Skeletal muscle satellite cell (primary cell): ENCODE measurements around the gene RBFOX2.

Experiments
- H3K27me3 ChIP-seq: 2 replicates; pipeline ENCODE4 v1.7.0; 2013; ENCODE audit warnings: low read length; ENCODE audit not compliant: control insufficient read depth, insufficient read depth
- H3K36me3 ChIP-seq: 2 replicates; pipeline ENCODE4 v1.7.0; 2013; ENCODE audit warnings: mild to moderate bottlenecking, control low read depth, low read length; ENCODE audit not compliant: insufficient read depth
- H3K4me1 ChIP-seq: 2 replicates; pipeline ENCODE4 v1.7.0; 2013; ENCODE audit warnings: low read length; ENCODE audit not compliant: control insufficient read depth, insufficient read depth
- H3K4me2 ChIP-seq: 2 replicates; pipeline ENCODE4 v1.7.0; 2013; ENCODE audit warnings: mild to moderate bottlenecking, low read length
- H3K4me3 ChIP-seq: 2 replicates; pipeline ENCODE4 v1.7.0; 2013; ENCODE audit warnings: low read length
- H3K9ac ChIP-seq: 2 replicates; pipeline ENCODE4 v1.7.0; 2013; ENCODE audit warnings: mild to moderate bottlenecking, low read depth, low read length, moderate library complexity
- H3K9me3 ChIP-seq: replicated peaks from 2 replicates; pipeline ENCODE4 v1.7.0; 2013; ENCODE audit warnings: mild to moderate bottlenecking, control low read depth, low read length

RBFOX2 gene

GRCh38 chr22:35950262-35950661, 78.4 kb downstream of the RBFOX2 start:
- peaks cover 6% of the 10 kb centered on the region for H3K4me1 ChIP-seq
- no peaks in the 10 kb centered on the region for H3K27me3 ChIP-seq
- no peak overlapping the region for H3K9ac ChIP-seq
- H3K36me3 ChIP-seq: no peaks in the 10 kb centered on the region
- H3K9me3 ChIP-seq: no peaks in the 10 kb centered on the region
- no peak overlapping the region for H3K4me2 ChIP-seq
- H3K4me3 ChIP-seq: no peak overlapping the region

- no peaks in the 10 kb centered on the region for H3K27me3 ChIP-seq
- peaks cover 12% of the 10 kb centered on the region for H3K4me1 ChIP-seq
- H3K4me3 ChIP-seq: no peak overlapping the region
- no peak overlapping the region for H3K9ac ChIP-seq
- H3K4me2 ChIP-seq: no peak overlapping the region
- no peaks in the 10 kb centered on the region for H3K9me3 ChIP-seq
- no peaks in the 10 kb centered on the region for H3K36me3 ChIP-seq
These were observed 79.4 kb downstream of the RBFOX2 start for GRCh38 chr22:35949243-35949642.

- Histone ChIP-seq H3K4me1 (peaks cover 12% of the 10 kb centered on the region), H3K9me3 (no peaks in the 10 kb centered on the region), H3K36me3 (no peaks in the 10 kb centered on the region), H3K4me3 (no peak overlapping the region), H3K9ac (no peak overlapping the region), H3K4me2 (no peak overlapping the region), H3K27me3 (no peaks in the 10 kb centered on the region)
These were observed 80.7 kb downstream of the RBFOX2 start for GRCh38 chr22:35947794-35948425.

- Histone ChIP-seq H3K4me3 (no peak overlapping the region), H3K36me3 (no peaks in the 10 kb centered on the region), H3K4me1 (peaks cover 12% of the 10 kb centered on the region), H3K4me2 (peak overlapping the region; percentile 51), H3K9ac (no peak overlapping the region), H3K27me3 (no peaks in the 10 kb centered on the region), H3K9me3 (no peaks in the 10 kb centered on the region)
These were observed 84.2 kb downstream of the RBFOX2 start for GRCh38 chr22:35944458-35944857.

GRCh38 chr22:35940166-35940565, 88.5 kb downstream of the RBFOX2 start:
- no peak overlapping the region for H3K4me2 ChIP-seq

GRCh38 chr22:35938226-35938625, 90.4 kb downstream of the RBFOX2 start:
- H3K4me2 ChIP-seq: no peak overlapping the region
- H3K36me3 ChIP-seq: no peaks in the 10 kb centered on the region
- H3K27me3 ChIP-seq: no peaks in the 10 kb centered on the region
- no peaks in the 10 kb centered on the region for H3K9me3 ChIP-seq
- no peaks in the 10 kb centered on the region for H3K4me1 ChIP-seq
- H3K9ac ChIP-seq: no peak overlapping the region
- H3K4me3 ChIP-seq: no peak overlapping the region

More at GRCh38 chr22:35940166-35940565, 88.5 kb downstream of the RBFOX2 start:
- Histone ChIP-seq H3K9me3 (no peaks in the 10 kb centered on the region), H3K9ac (no peak overlapping the region), H3K4me1 (peaks cover 6% of the 10 kb centered on the region), H3K4me3 (no peak overlapping the region), H3K27me3 (no peaks in the 10 kb centered on the region), H3K36me3 (no peaks in the 10 kb centered on the region)

- no peak overlapping the region for H3K4me3 ChIP-seq
- no peak overlapping the region for H3K9ac ChIP-seq
These were observed 97.7 kb downstream of the RBFOX2 start for GRCh38 chr22:35930933-35931332.

GRCh38 chr22:35928285-35928798, 100.3 kb downstream of the RBFOX2 start:
- Histone ChIP-seq H3K9me3 (no peaks in the 10 kb centered on the region), H3K27me3 (no peaks in the 10 kb centered on the region), H3K36me3 (no peaks in the 10 kb centered on the region), H3K9ac (no peak overlapping the region), H3K4me2 (no peak overlapping the region), H3K4me3 (no peak overlapping the region), H3K4me1 (no peaks in the 10 kb centered on the region)

More at GRCh38 chr22:35930933-35931332, 97.7 kb downstream of the RBFOX2 start:
- no peaks in the 10 kb centered on the region for H3K9me3 ChIP-seq
- H3K4me1 ChIP-seq: no peaks in the 10 kb centered on the region
- H3K27me3 ChIP-seq: no peaks in the 10 kb centered on the region
- H3K36me3 ChIP-seq: no peaks in the 10 kb centered on the region
- H3K4me2 ChIP-seq: no peak overlapping the region

- no peaks in the 10 kb centered on the region for H3K36me3 ChIP-seq
- peaks cover 14% of the 10 kb centered on the region for H3K4me1 ChIP-seq
- no peak overlapping the region for H3K4me3 ChIP-seq
- H3K9me3 ChIP-seq: no peaks in the 10 kb centered on the region
- H3K27me3 ChIP-seq: no peaks in the 10 kb centered on the region
- H3K9ac ChIP-seq: no peak overlapping the region
- no peak overlapping the region for H3K4me2 ChIP-seq
These were observed 105.6 kb downstream of the RBFOX2 start for GRCh38 chr22:35923026-35923425.

GRCh38 chr22:35921777-35922176, 106.8 kb downstream of the RBFOX2 start:
- Histone ChIP-seq H3K36me3 (no peaks in the 10 kb centered on the region), H3K4me3 (no peak overlapping the region), H3K27me3 (no peaks in the 10 kb centered on the region), H3K9ac (no peak overlapping the region), H3K4me1 (peaks cover 14% of the 10 kb centered on the region), H3K9me3 (no peaks in the 10 kb centered on the region), H3K4me2 (peak overlapping the region; percentile 16)

GRCh38 chr22:35921044-35921443, 107.6 kb downstream of the RBFOX2 start:
- H3K4me2 ChIP-seq: no peak overlapping the region
- no peak overlapping the region for H3K4me3 ChIP-seq
- no peaks in the 10 kb centered on the region for H3K36me3 ChIP-seq
- no peaks in the 10 kb centered on the region for H3K27me3 ChIP-seq
- no peak overlapping the region for H3K9ac ChIP-seq
- H3K9me3 ChIP-seq: no peaks in the 10 kb centered on the region
- H3K4me1 ChIP-seq: peaks cover 18% of the 10 kb centered on the region

- H3K27me3 ChIP-seq: no peaks in the 10 kb centered on the region
- H3K9me3 ChIP-seq: no peaks in the 10 kb centered on the region
- H3K4me3 ChIP-seq: no peak overlapping the region
- H3K9ac ChIP-seq: no peak overlapping the region
- peaks cover 35% of the 10 kb centered on the region for H3K4me1 ChIP-seq
- no peaks in the 10 kb centered on the region for H3K36me3 ChIP-seq
- H3K4me2 ChIP-seq: no peak overlapping the region
These were observed 109.6 kb downstream of the RBFOX2 start for GRCh38 chr22:35919002-35919542.
